ENCODE data around the gene SLC20A1.
"Not testable (repeated sequence)": the region's sequence is repeated elsewhere in the genome, so short reads cannot be mapped to it uniquely, and the experiment has no call there.

SLC20A1 gene

GRCh38 chr2:112683550-112684414 is 38.0 kb downstream of the SLC20A1 start:
- no peak for DNase-seq (ENCODE audit: low read depth in 3 of 3)

- no peak for DNase-seq (ENCODE audit: low read depth in 3 of 3)
Observed at GRCh38 chr2:112684415-112684775, 38.7 kb downstream of the SLC20A1 start.

GRCh38 chr2:112685271-112685884 is 39.6 kb downstream of the SLC20A1 start:
- DNase-seq (ENCODE audit: low read depth in 3 of 3): no peak

GRCh38 chr2:112686348-112687217 is 40.8 kb downstream of the SLC20A1 start:
- DNase-seq (ENCODE audit: low read depth in 3 of 3): no peak

- DNase-seq (ENCODE audit: low read depth in 3 of 3): no peak
Observed at GRCh38 chr2:112687522-112687921, 41.8 kb downstream of the SLC20A1 start.

- no peak for DNase-seq (ENCODE audit: low read depth in 3 of 3)
Observed at GRCh38 chr2:112688086-112688880, 42.5 kb downstream of the SLC20A1 start.

GRCh38 chr2:112690853-112691401 is 45.2 kb downstream of the SLC20A1 start:
- peak in 2 of 3 donors; percentile 23 to 51 for DNase-seq (ENCODE audit: low read depth in 3 of 3)

GRCh38 chr2:112691881-112692281 is 46.1 kb downstream of the SLC20A1 start:
- no peak for DNase-seq (ENCODE audit: low read depth in 3 of 3)

- peak; percentile 41 to 51 (median 46) for DNase-seq (ENCODE audit: low read depth in 3 of 3)
Observed at GRCh38 chr2:112692495-112692911, 46.8 kb downstream of the SLC20A1 start.

GRCh38 chr2:112692918-112693317 is 47.2 kb downstream of the SLC20A1 start:
- DNase-seq (ENCODE audit: low read depth in 3 of 3): peak in 2 of 3 donors; percentile 26 to 36

- no peak for DNase-seq (ENCODE audit: low read depth in 3 of 3)
Observed at GRCh38 chr2:112693596-112693995, 47.9 kb downstream of the SLC20A1 start.

GRCh38 chr2:112694182-112694581 is 48.4 kb downstream of the SLC20A1 start:
- no peak for DNase-seq (ENCODE audit: low read depth in 3 of 3)

- DNase-seq (ENCODE audit: low read depth in 3 of 3): no peak
Observed at GRCh38 chr2:112698834-112699515, 53.2 kb downstream of the SLC20A1 start.

- no peak for DNase-seq (ENCODE audit: low read depth in 3 of 3)
Observed at GRCh38 chr2:112699984-112700667, 54.4 kb downstream of the SLC20A1 start.

- no peak for DNase-seq (ENCODE audit: low read depth in 3 of 3)
Observed at GRCh38 chr2:112701052-112701451, 55.3 kb downstream of the SLC20A1 start.

- no peak for DNase-seq (ENCODE audit: low read depth in 3 of 3)
Observed at GRCh38 chr2:112703684-112704083, 57.9 kb downstream of the SLC20A1 start.

- DNase-seq (ENCODE audit: low read depth in 3 of 3): no peak
Observed at GRCh38 chr2:112705575-112705974, 59.8 kb downstream of the SLC20A1 start.

GRCh38 chr2:112706170-112706664 is 60.5 kb downstream of the SLC20A1 start:
- DNase-seq (ENCODE audit: low read depth in 3 of 3): peak in 1 of 3 donors; percentile 50

- DNase-seq (ENCODE audit: low read depth in 3 of 3): not testable (repeated sequence)
Observed at GRCh38 chr2:112706947-112707346, 61.2 kb downstream of the SLC20A1 start.

- DNase-seq (ENCODE audit: low read depth in 3 of 3): no peak
Observed at GRCh38 chr2:112708968-112709367, 63.2 kb downstream of the SLC20A1 start.
